A549 (cell line): ENCODE data around the gene LRIG1. TPM values are rescaled to one million over a fixed set of nuclear protein-coding genes. Genes with fewer than 3 reads are reported as not detected.

Experiments
- ATAC-seq, 2 experiments: fragments of 200-7000 bp in 1 of 2; fragments of >200 bp in 1 of 2; cut with Nextera tagmentation in 1 of 2; cut with Tn5 transposase in 1 of 2; 3 replicates each; pipeline versions ENCODE4 v1.8.0 to v1.9.1; 2018 to 2020; ENCODE audit warnings: mild to moderate bottlenecking in 1 of 2, moderate library complexity in 1 of 2
- CTCF ChIA-PET: fragments of 300-600 bp; sonication (Branson Sonifier 250); formaldehyde crosslinking; extraction: SDS; loops from one replicate; lab custom pipeline; 2021; ENCODE audit warnings: antibody characterized with exemption, inconsistent platforms; lab: Yijun Ruan, JAX
- POLR2A ChIA-PET: fragments of 350-600 bp; formaldehyde crosslinking; extraction: SDS; loops from one replicate; lab custom pipeline; 2021; ENCODE audit warnings: antibody characterized with exemption, inconsistent platforms; lab: Yijun Ruan, JAX
- DNase-seq, 2 experiments: peaks; one replicate each; pipeline versions ENCODE4 v3.0.0 to v3.0.0-alpha.2; 2011 to 2016; ENCODE audit warnings: low read depth in 1 of 2, low spot score in 1 of 2
- FAIRE-seq: peaks from 2 replicates; lab custom pipeline; 2011; peaks lifted over from hg19 to GRCh38; lab: Jason Lieb, UNC
- H3K27ac ChIP-seq, 2 experiments: fragments of >200 bp; sonication (Bioruptor Twin); formaldehyde crosslinking; 3 replicates each; pipeline ENCODE4 v1.5.1; 2016 to 2017
- H3K4me1 ChIP-seq: fragments of >200 bp; sonication (Bioruptor Twin); formaldehyde crosslinking; 3 replicates; pipeline ENCODE4 v1.6.1; 2016
- H3K4me2 ChIP-seq: fragments of >200 bp; sonication (Bioruptor Twin); formaldehyde crosslinking; 3 replicates; pipeline ENCODE4 v1.6.1; 2016
- H3K4me3 ChIP-seq: fragments of >200 bp; sonication (Bioruptor Twin); formaldehyde crosslinking; 3 replicates; pipeline ENCODE4 v1.5.1; 2016
- H3K9me3 ChIP-seq: fragments of >200 bp; sonication (Bioruptor Twin); formaldehyde crosslinking; 3 replicates; pipeline ENCODE4 v1.6.1; 2016
- ATOH8 ChIP-seq: fragments of 250-450 bp; sonication (Bioruptor Pico); IDR thresholded peaks from 2 replicates; pipeline ENCODE4 v1.5.0; 2020; ENCODE audit warnings: low read depth, mild to moderate bottlenecking, moderate library complexity
- BCL3 ChIP-seq: fragments of >200 bp; sonication (Bioruptor Twin); formaldehyde crosslinking; IDR thresholded peaks from 3 replicates; pipeline ENCODE4 v1.6.1; 2016
- BHLHE40 ChIP-seq: IDR thresholded peaks from 2 replicates; pipeline ENCODE4 v1.6.1; 2012; ENCODE audit warnings: low read depth, low read length, inconsistent platforms
- CEBPB ChIP-seq, 2 experiments: fragments of >200 bp in 1 of 2; sonication (Bioruptor Twin) in 1 of 2; formaldehyde crosslinking in 1 of 2; IDR thresholded peaks; 2 replicates each; pipeline ENCODE4 v1.6.1; 2012 to 2016
- CHD2 ChIP-seq: fragments of 150-350 bp; IDR thresholded peaks from 2 replicates; pipeline ENCODE4 v1.6.1; 2014; ENCODE audit warnings: low read length; ENCODE audit not compliant: partially characterized antibody
- E2F6 ChIP-seq: IDR thresholded peaks from 2 replicates; pipeline ENCODE4 v1.6.1; 2012; ENCODE audit warnings: low read depth, borderline replicate concordance
- ELK1 ChIP-seq: fragments of 150-350 bp; IDR thresholded peaks from 2 replicates; pipeline ENCODE4 v1.6.1; 2014; ENCODE audit warnings: low read depth, mild to moderate bottlenecking, low read length
- EP300 ChIP-seq, 2 experiments: fragments of >200 bp; sonication (Bioruptor Twin); formaldehyde crosslinking; IDR thresholded peaks; 2 replicates in 1 of 2; 3 replicates in 1 of 2; pipeline ENCODE4 v1.6.1; 2016 to 2017
- ESRRA ChIP-seq: fragments of 150-350 bp; IDR thresholded peaks from 2 replicates; pipeline ENCODE4 v1.6.1; 2014; ENCODE audit warnings: mild to moderate bottlenecking, low read length, borderline replicate concordance
- FOSB ChIP-seq: fragments of 250-450 bp; sonication (Bioruptor Pico); IDR thresholded peaks from 2 replicates; pipeline ENCODE4 v1.5.0; 2020; ENCODE audit warnings: mild to moderate bottlenecking, moderate library complexity
- FOSL2 ChIP-seq, 2 experiments: fragments of 450-650 bp in 1 of 2; fragments of >200 bp in 1 of 2; sonication (Bioruptor Twin) in 1 of 2; formaldehyde crosslinking; IDR thresholded peaks; 2 replicates each; pipeline versions ENCODE4 v1.5.0 to v1.6.1; 2016 to 2020; ENCODE audit warnings: mild to moderate bottlenecking in 1 of 2, moderate library complexity in 1 of 2
- GATA3 ChIP-seq: IDR thresholded peaks from 2 replicates; pipeline ENCODE4 v1.6.1; 2012; ENCODE audit warnings: borderline replicate concordance
- HDAC2 ChIP-seq: fragments of 200-600 bp; sonication (generic); IDR thresholded peaks from 2 replicates; pipeline ENCODE4 v1.6.1; 2016
- HES2 ChIP-seq: fragments of >200 bp; sonication (Bioruptor Twin); formaldehyde crosslinking; IDR thresholded peaks from 2 replicates; pipeline ENCODE4 v1.6.1; 2016
- HOXA7 ChIP-seq: fragments of 250-450 bp; sonication (Bioruptor Pico); IDR thresholded peaks from 2 replicates; pipeline ENCODE4 v1.5.0; 2020; ENCODE audit warnings: mild to moderate bottlenecking, moderate library complexity
- HOXB13 ChIP-seq: fragments of 250-450 bp; sonication (Bioruptor Pico); IDR thresholded peaks from 2 replicates; pipeline ENCODE4 v1.5.0; 2020; ENCODE audit warnings: low read depth, mild to moderate bottlenecking, moderate library complexity
- HOXB5 ChIP-seq: fragments of 250-450 bp; sonication (Bioruptor Pico); IDR thresholded peaks from 2 replicates; pipeline ENCODE4 v1.5.0; 2020; ENCODE audit warnings: mild to moderate bottlenecking, moderate library complexity
- JUNB ChIP-seq: fragments of >200 bp; sonication (Bioruptor Twin); formaldehyde crosslinking; IDR thresholded peaks from 2 replicates; pipeline ENCODE4 v1.6.1; 2016
- KDM1A ChIP-seq: fragments of 200-600 bp; sonication (generic); IDR thresholded peaks from 2 replicates; pipeline ENCODE4 v1.6.1; 2016; ENCODE audit warnings: low read depth, mild to moderate bottlenecking
- MAFK ChIP-seq: fragments of 450-650 bp; IDR thresholded peaks from 2 replicates; pipeline ENCODE4 v1.6.1; 2014; ENCODE audit not compliant: partially characterized antibody
- MAX ChIP-seq: IDR thresholded peaks from 2 replicates; pipeline ENCODE4 v1.6.1; 2012
- MYC ChIP-seq: IDR thresholded peaks from 2 replicates; pipeline ENCODE4 v1.6.1; 2012; ENCODE audit warnings: mild to moderate bottlenecking, inconsistent platforms, low read length, improper control_type of control experiment, borderline replicate concordance
- NPAS2 ChIP-seq: fragments of 250-450 bp; sonication (Bioruptor Pico); IDR thresholded peaks from 2 replicates; pipeline ENCODE4 v1.8.0; 2022; ENCODE audit warnings: mild to moderate bottlenecking, moderate library complexity, borderline replicate concordance
- NR3C1 ChIP-seq: fragments of >200 bp; sonication (Bioruptor Twin); formaldehyde crosslinking; IDR thresholded peaks from 3 replicates; pipeline ENCODE4 v1.6.1; 2017
- PHF8 ChIP-seq: fragments of 200-600 bp; sonication (generic); IDR thresholded peaks from 2 replicates; pipeline ENCODE4 v1.6.1; 2016; ENCODE audit warnings: low read depth, mild to moderate bottlenecking, antibody characterized with exemption, moderate library complexity, borderline replicate concordance
- RAD21 ChIP-seq, 2 experiments: fragments of >200 bp in 1 of 2; sonication (Bioruptor Twin) in 1 of 2; formaldehyde crosslinking in 1 of 2; IDR thresholded peaks in 1 of 2; conservative IDR thresholded peaks in 1 of 2; 2 replicates in 1 of 2; 3 replicates in 1 of 2; pipeline ENCODE4 v1.6.1; 2012 to 2018; ENCODE audit warnings: inconsistent platforms in 1 of 2
- RARB ChIP-seq: fragments of 250-450 bp; sonication (Bioruptor Pico); IDR thresholded peaks from 2 replicates; pipeline ENCODE4 v1.8.0; 2021; ENCODE audit warnings: mild to moderate bottlenecking, moderate library complexity
- RCOR1 ChIP-seq: fragments of 150-350 bp; IDR thresholded peaks from 2 replicates; pipeline ENCODE4 v1.6.1; 2014; ENCODE audit warnings: antibody characterized with exemption, low read length, low read depth
- RFX5 ChIP-seq: fragments of 450-650 bp; IDR thresholded peaks from 2 replicates; pipeline ENCODE4 v1.7.1; 2014; ENCODE audit warnings: antibody characterized with exemption, mild to moderate bottlenecking, moderate library complexity
- RNF2 ChIP-seq: fragments of 200-600 bp; sonication (generic); IDR thresholded peaks from 2 replicates; pipeline ENCODE4 v1.6.1; 2016; ENCODE audit warnings: low read depth, mild to moderate bottlenecking, antibody characterized with exemption, moderate library complexity, borderline replicate concordance
- ZFP36 ChIP-seq: fragments of 450-650 bp; IDR thresholded peaks from 2 replicates; pipeline ENCODE4 v1.6.1; 2014; ENCODE audit warnings: borderline replicate concordance; ENCODE audit not compliant: partially characterized antibody
- ZSCAN20 ChIP-seq: fragments of 250-450 bp; sonication (Bioruptor Pico); IDR thresholded peaks from 2 replicates; pipeline ENCODE4 v1.8.0; 2022; ENCODE audit warnings: mild to moderate bottlenecking, moderate library complexity
- WGBS: methylation state at CpG from one replicate; pipeline ENCODE4 v1.1.6; 2017; ENCODE audit errors: missing lambda C conversion rate; 5-methylcytosine and 5-hydroxymethylcytosine counted together
- polyA plus RNA-seq, 4 experiments: library from polyadenylated mRNA; depleted of rRNA in 3 of 4; stranded (reverse); fragments of >200 nt; fragmentation: RNase III in 1 of 4; extraction: RNeasy Plus Mini Kit Qiagen cat#74134 plus additional on column Dnase treatment in 1 of 4; gene quantifications; 2 replicates in 3 of 4; 3 replicates in 1 of 4; pipeline ENCODE4 v1.2.3, GENCODE V29; 2011 to 2017

Gene LRIG1
- polyA plus RNA-seq, 2 of the 4 experiments (the other 2 are of a cell fraction) = 1.8 to 6.2 TPM

- H3K4me3 ChIP-seq = no peak overlapping the region
- no peak for FAIRE-seq
- WGBS = 73% methylated on average over 7 of the region's 7 CpGs
These were observed 8.2 kb downstream of the LRIG1 start for GRCh38 chr3:66492672-66493071.

GRCh38 chr3:66492071-66492470, 8.8 kb downstream of the LRIG1 start:
- Histone ChIP-seq H3K4me3 (no peak overlapping the region), H3K27ac (no peak overlapping the region), H3K4me2 (no peak overlapping the region), H3K9me3 (no peaks in the 10 kb centered on the region), H3K4me1 (no peaks in the 10 kb centered on the region)
- POLR2A ChIA-PET = no interaction called here
- no peak for ATAC-seq
- no peak for DNase-seq
- FAIRE-seq = no peak
- whole genome bisulfite sequencing = 90% methylated on average over 3 of the region's 3 CpGs
- TF ChIP-seq PHF8 (no peak), ZFP36 (no peak), CEBPB (IDR thresholded peaks at IDR 0.05) (no peak), HOXB13 (CRISPR knock-in tag) (no peak), HOXA7 (CRISPR knock-in tag) (no peak), MYC (no peak), HDAC2 (no peak), RARB (CRISPR knock-in tag) (no peak), ZSCAN20 (CRISPR knock-in tag) (no peak), EP300 (IDR thresholded peaks at IDR 0.05) (no peak), JUNB (no peak)
- CTCF ChIA-PET = interaction anchor here (1.6 kb wide), 1 partner anchor 84 kb away, joined by 6 read pairs; no protein-coding TSS in a partner anchor

More at GRCh38 chr3:66492672-66493071, 8.2 kb downstream of the LRIG1 start:
- no peak overlapping the region for H3K27ac ChIP-seq
- H3K4me1 ChIP-seq = no peaks in the 10 kb centered on the region
- ChIA-PET POLR2A (no interaction called here), CTCF (no interaction called here)
- H3K9me3 ChIP-seq = no peaks in the 10 kb centered on the region
- DNase-seq (no peak), ATAC-seq (no peak)
- TF ChIP-seq MAFK = no peak
- TF ChIP-seq RAD21 (conservative IDR thresholded peaks at IDR 0.05 in 1 of 2, IDR thresholded peaks at IDR 0.05 in 1 of 2) = no peak
- no peak for TF ChIP-seq FOSL2 (IDR thresholded peaks at IDR 0.05)
- TF ChIP-seq FOSL2 (CRISPR knock-in tag; IDR thresholded peaks at IDR 0.05) = no peak
- TF ChIP-seq HDAC2 = no peak
- TF ChIP-seq NR3C1 = no peak
- no peak for TF ChIP-seq PHF8
- no peak for TF ChIP-seq KDM1A
- TF ChIP-seq ESRRA = no peak
- TF ChIP-seq HES2 = no peak
- TF ChIP-seq RCOR1 = no peak
- no peak for TF ChIP-seq ATOH8 (CRISPR knock-in tag)
- no peak overlapping the region for H3K4me2 ChIP-seq

- Histone ChIP-seq H3K4me1 (no peaks in the 10 kb centered on the region), H3K9me3 (no peaks in the 10 kb centered on the region), H3K4me3 (no peak overlapping the region), H3K4me2 (no peak overlapping the region), H3K27ac (no peak overlapping the region)
- 50% methylated on average over 1 of the region's 1 CpG for WGBS
- ChIA-PET CTCF (interaction anchor here (1.1 to 1.6 kb wide), 2 partner anchors 25 to 83 kb away, joined by 3 to 6 read pairs; no protein-coding TSS in a partner anchor), POLR2A (no interaction called here)
- TF ChIP-seq GATA3 (no peak), RFX5 (no peak), MAX (no peak), NPAS2 (no peak), E2F6 (no peak), RARB (CRISPR knock-in tag) (no peak), HOXB13 (CRISPR knock-in tag) (no peak), HOXB5 (CRISPR knock-in tag) (no peak), BCL3 (no peak), KDM1A (no peak), NR3C1 (no peak), FOSB (CRISPR knock-in tag) (no peak), RNF2 (no peak), PHF8 (no peak), ZSCAN20 (CRISPR knock-in tag) (no peak), ELK1 (no peak), EP300 (IDR thresholded peaks at IDR 0.05) (no peak), CHD2 (no peak), BHLHE40 (no peak)
- DNase-seq = no peak
- no peak for ATAC-seq
- no peak for FAIRE-seq
These were observed 9.8 kb downstream of the LRIG1 start for GRCh38 chr3:66490984-66491383.
